GM19463 (cell line): Measurements from ENCODE around the gene CHI3L1.

Experiments used
- ATAC-seq: cut with Tn5 transposase; IDR thresholded peaks from one replicate; pipeline ENCODE4 v1.9.1; 2021; ENCODE audit warnings: mild to moderate bottlenecking, moderate library complexity; ENCODE audit not compliant: unreplicated experiment

Gene CHI3L1

GRCh38 chr1:203207751-203208150 is 21.2 kb upstream of the CHI3L1 start:
- ATAC-seq = no peak

- ATAC-seq = no peak
Measured at GRCh38 chr1:203206129-203206687, 19.7 kb upstream of the CHI3L1 start.

- ATAC-seq = no peak
Measured at GRCh38 chr1:203204756-203205155, 18.3 kb upstream of the CHI3L1 start.

GRCh38 chr1:203202431-203203245 is 16.1 kb upstream of the CHI3L1 start:
- no peak for ATAC-seq

- ATAC-seq = no peak
Measured at GRCh38 chr1:203201516-203202205, 15.2 kb upstream of the CHI3L1 start.

- no peak for ATAC-seq
Measured at GRCh38 chr1:203200916-203201315, 14.4 kb upstream of the CHI3L1 start.

GRCh38 chr1:203199816-203200571 is 13.5 kb upstream of the CHI3L1 start:
- no peak for ATAC-seq

GRCh38 chr1:203199481-203199815 is 12.9 kb upstream of the CHI3L1 start:
- ATAC-seq = no peak

GRCh38 chr1:203199002-203199401 is 12.5 kb upstream of the CHI3L1 start:
- no peak for ATAC-seq

GRCh38 chr1:203197625-203198024 is 11.1 kb upstream of the CHI3L1 start:
- no peak for ATAC-seq

- ATAC-seq = no peak
Measured at GRCh38 chr1:203196371-203196770, 9.9 kb upstream of the CHI3L1 start.

- no peak for ATAC-seq
Measured at GRCh38 chr1:203190949-203191348, 4.4 kb upstream of the CHI3L1 start.

GRCh38 chr1:203189951-203190352 is 3.4 kb upstream of the CHI3L1 start:
- no peak for ATAC-seq

- no peak for ATAC-seq
Measured at GRCh38 chr1:203188686-203189232, 2.3 kb upstream of the CHI3L1 start.

GRCh38 chr1:203187689-203188264 is 1.3 kb upstream of the CHI3L1 start:
- ATAC-seq = no peak

GRCh38 chr1:203187304-203187685 is 791 bp upstream of the CHI3L1 start:
- ATAC-seq = no peak

GRCh38 chr1:203186091-203186445 is 436 bp downstream of the CHI3L1 start:
- no peak for ATAC-seq

- ATAC-seq = no peak
Measured at GRCh38 chr1:203185585-203185984, 919 bp downstream of the CHI3L1 start.

- no peak for ATAC-seq
Measured at GRCh38 chr1:203185061-203185461, 1.4 kb downstream of the CHI3L1 start.

GRCh38 chr1:203184467-203184866 is 2.0 kb downstream of the CHI3L1 start:
- ATAC-seq = no peak

- ATAC-seq = no peak
Measured at GRCh38 chr1:203183828-203184227, 2.7 kb downstream of the CHI3L1 start.
